GM21360 (cell line): Measurements from ENCODE around the gene RNF187.
A peak's percentile ranks its signal among the peaks of the same experiment; 100 is the strongest.
"Not testable (repeated sequence)": the region's sequence is repeated elsewhere in the genome, so short reads cannot be mapped to it uniquely, and the experiment has no call there.

ENCODE experiments used
- ATAC-seq: cut with Tn5 transposase; IDR thresholded peaks from one replicate; pipeline ENCODE4 v1.9.1; 2021; ENCODE audit warnings: mild to moderate bottlenecking, moderate library complexity; ENCODE audit not compliant: unreplicated experiment

RNF187 gene

DNA sequence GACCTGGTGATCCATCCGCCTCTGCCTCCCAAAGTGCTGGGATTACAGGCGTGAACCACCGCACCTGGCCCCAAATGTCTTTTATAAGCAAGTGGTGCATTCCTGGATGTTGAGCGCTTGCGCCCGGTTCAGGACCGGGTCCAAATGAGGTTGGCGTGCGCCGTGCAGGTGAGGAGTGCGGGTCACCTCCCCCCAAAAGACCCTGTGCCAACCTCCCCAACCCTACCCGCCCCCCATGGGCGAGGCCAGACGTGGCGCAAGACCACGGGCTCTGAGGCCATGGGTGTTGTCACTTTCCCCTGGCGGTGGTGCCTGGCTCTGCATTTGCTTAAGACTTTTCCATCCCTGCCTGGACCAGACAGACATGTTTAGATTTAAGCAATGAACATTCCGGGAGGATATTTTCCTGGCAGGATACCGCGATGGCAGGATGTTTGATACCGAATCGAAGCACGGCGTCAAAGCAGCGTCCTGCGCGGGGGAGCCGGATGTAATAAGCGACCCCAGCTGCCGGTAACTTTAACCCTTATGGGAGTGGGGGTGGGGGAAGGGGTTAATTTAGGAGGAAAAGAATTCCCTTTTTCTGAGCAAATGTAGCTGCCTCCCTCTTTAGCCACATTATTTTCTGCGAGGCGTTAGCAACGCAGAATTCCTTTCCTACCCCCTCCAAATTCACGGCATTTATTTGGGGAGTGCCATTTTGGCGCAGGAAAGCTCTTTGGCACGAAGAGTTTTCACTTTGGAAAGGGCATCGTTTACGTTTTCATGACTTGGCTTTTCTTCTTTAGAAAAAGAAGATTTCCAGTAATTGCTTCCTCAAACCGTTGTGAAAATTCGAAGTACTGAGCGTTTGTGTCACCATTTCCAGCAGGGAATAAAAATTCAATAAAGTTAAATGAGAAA, 27.8 kb upstream of the RNF187 start:
- ATAC-seq, result no peak

DNA sequence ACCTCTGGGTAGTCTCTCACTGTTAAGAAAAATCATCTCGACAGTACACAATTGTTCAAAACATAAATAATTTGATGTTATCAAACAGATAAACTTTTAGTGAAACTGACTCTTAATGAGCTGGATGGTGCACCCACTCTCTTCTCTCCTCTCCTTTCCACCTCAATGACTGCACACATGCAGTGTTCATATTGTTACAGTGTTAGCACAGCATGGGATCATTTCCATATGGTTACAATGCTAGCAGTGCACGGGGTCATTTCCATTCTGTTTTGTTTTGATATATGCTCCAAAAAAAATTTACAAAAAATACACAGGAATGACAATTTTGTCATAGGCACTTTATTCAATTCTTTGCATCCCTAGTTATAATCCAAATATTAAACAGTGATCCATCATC, 26.4 kb upstream of the RNF187 start:
- no peak for ATAC-seq

DNA sequence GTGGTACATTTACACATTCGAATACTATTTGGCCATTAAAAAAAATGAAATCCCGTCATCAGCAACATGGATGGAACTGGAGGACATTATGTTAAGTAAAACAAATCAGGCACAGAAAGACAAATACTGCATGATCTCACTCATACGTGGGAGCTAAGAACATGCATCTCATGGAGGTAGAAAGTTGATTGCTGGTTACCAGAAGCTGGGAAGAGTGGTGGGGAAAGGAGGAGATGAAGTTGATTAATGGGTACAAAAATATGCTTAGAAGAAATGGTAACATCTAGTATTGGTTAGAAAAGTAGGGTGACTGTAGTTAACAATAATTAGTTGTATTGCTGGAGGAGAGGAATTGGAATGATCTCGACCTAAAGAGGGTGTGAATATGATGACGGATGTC, 24.6 kb upstream of the RNF187 start:
- ATAC-seq, result no peak

DNA sequence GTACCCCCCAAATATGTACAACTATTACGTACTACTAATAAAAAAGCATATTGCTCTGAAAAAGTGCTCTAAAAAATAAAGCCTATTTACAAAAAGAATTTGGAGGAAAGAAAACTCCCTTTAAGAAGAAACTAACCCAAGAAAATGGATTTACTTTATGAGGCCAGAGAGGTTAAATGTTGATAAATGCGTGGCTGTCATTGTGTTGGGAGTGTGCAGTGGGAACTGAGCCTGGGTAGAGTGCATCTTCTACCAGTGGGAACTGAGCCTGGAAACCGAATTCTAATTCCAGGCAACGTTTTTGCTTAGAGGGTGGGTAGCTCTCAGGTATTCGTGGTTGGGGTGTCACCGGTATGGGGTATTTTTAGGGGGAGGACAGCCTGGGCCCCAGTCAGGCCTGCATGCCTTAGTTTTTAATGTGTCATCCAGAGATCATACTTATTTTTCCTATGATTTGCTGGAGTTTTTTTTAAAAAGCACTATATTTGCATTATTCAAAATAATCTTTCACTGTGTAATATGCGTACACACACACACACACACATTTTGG, 24.1 kb upstream of the RNF187 start:
- no peak for ATAC-seq

DNA sequence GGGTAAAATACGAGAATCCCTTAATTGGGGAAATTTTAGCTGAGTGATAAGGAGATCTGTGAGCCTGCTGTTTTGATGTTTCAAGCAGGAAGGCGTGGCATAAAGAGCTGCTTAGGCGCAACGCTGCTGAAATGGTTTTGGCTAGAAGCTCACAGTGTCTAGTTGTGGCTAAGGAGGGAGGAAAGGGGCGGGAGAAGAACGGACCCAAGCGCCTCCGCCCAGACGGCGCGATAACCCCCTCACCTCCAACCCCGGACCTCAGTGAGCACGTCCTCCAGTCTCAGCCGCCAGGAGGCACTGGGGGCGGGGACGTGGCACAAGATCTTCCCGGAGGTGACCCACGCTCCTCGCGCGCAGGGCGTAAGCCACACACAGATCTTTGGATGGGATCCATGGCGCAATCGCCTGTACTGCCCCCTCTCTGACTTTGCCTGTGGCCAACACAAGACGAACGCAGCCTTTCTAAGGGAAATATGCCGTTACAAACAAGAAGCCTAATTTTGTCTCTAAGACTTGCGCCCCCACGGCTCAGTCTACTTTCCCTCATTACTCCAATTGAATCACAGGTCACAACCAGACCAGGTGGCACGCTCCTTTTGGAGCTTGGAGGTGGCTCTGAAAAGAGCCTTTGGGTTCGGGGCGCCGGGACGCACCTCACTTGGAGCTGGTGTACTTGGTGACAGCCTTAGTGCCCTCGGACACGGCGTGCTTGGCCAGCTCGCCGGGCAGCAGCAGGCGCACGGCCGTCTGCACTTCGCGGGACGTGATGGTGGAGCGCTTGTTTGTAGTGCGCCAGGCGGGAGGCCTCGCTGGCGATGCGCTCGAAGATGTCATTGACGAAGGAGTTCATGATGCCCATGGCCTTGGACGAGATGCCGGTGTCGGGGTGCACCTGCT, 23.4 kb upstream of the RNF187 start:
- peak; percentile 48 for ATAC-seq

DNA sequence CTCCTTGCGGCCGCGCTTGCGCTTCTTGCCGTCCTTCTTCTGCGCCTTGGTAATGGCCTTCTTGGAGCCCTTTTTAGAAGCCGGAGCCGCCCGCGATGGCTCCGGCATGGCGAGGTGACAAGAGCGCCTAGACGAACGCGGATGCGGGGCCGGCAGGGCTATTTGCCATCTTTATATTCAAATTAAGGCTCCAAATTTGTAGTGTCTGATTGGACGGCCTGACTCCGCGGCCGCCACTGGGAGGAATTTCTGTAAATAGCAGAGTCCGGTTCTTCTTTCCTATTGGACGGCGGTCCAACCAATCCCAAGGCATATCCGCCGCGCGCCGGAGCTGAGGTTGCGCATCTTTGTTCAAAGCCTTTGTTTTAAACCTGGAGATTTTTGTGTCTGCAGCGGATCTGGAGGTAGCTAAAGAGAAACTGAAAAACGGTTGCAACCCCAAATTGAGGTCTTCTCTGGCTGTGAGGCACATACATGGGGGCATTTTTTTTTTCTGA, 22.6 kb upstream of the RNF187 start:
- ATAC-seq, result peak; percentile 76

DNA sequence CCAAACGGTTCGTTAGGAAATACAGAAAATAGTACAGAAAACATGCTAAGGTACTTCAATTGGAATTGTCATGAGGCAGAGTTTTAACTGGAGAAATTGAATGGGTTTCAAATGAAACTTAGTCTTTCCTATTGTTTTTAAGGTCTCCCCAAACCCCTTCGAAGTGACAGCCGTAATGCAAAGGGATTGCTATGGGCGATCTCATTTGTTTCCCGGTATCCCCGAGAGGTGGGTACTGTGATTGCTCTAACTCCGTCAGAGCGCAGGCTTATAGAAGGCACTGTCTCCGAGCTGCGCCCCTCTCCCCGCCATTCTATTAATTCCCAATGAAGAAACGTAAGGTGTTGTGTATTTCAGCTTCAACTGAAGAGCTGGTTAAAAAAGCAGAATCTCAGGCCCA, 22.0 kb upstream of the RNF187 start:
- no peak for ATAC-seq

DNA sequence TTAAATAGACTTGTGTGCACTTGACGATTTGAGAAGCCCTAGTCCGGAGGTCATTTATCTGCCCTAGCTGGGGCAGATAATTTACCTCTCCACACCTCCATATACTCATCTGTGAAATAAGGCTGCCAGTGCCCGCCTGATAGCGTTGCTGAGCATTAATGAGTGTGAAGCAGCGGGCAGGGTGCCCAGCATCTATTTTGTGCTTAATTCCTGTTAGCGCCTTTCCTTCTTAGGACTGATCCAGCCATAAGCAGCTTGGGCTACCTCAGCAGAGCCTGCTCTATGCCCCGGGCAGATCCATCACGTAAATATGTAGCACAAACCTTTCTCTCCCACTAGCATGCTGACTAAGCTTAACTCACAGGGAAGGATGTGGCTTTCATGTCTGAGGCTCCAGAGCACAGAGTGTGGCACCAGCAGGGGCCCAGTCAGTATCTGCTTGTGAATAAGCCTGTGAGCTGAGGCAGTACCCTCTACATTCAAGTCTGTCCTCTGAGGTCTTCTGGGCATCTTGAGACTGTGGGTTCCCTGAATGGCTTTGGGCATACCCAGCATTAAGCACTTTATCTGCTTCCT, 21.5 kb upstream of the RNF187 start:
- ATAC-seq, result no peak

DNA sequence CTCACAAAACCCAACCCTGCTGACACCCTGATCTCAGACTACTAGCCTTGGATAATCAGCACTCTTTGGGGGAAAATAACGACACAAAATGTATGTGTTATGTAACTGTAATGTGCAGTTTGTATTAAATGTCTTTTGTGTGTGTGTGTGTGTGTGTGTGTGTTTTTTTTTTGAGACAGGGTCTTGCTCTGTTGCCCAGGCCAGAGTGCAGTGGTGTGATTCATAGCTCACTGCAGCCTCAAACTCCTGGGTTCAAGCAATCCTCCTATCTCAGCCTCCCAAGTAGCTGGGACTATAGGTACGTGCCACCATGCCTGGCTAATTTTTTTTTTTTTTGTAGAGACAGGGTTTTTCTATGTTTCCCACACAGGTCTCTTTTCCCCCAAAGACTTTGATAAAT, 19.0 kb upstream of the RNF187 start:
- not testable (repeated sequence) for ATAC-seq

DNA sequence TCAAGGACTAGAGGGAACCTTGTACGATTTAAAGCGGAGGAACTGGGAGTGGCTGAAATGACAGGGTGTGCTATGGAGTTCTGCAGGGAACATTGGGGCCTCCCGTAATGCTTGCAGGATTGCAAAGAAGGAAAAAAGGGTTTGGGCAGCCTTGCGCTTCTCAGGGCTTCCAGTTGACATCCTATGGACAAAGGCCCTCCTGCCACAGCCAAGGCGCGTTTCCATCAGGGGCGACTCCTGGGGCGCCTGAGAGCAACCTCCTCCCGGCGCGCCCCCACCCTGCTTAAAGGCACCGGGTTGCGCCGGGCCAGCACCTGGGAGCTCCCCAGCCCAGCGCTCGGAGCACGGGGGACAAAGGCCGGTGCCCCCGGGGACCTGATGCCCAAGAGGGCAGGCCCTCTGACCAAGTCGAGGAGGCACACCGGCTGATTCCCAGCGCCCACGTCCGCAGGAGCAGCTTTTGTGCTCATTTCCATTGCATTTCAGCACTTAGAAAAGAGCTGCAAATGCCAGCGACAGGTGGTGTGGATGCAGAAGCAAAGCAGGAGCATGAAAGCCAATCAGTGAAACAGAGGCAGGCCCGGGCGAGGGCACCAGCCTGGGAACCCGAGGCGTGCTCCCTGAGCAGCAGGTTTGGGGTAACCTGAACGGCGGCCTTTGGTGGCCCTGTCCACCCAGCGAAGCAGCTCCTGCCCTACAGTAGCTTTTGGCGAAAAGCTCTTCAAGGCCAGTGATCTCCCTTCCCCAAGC, 17.6 kb upstream of the RNF187 start:
- no peak for ATAC-seq

DNA sequence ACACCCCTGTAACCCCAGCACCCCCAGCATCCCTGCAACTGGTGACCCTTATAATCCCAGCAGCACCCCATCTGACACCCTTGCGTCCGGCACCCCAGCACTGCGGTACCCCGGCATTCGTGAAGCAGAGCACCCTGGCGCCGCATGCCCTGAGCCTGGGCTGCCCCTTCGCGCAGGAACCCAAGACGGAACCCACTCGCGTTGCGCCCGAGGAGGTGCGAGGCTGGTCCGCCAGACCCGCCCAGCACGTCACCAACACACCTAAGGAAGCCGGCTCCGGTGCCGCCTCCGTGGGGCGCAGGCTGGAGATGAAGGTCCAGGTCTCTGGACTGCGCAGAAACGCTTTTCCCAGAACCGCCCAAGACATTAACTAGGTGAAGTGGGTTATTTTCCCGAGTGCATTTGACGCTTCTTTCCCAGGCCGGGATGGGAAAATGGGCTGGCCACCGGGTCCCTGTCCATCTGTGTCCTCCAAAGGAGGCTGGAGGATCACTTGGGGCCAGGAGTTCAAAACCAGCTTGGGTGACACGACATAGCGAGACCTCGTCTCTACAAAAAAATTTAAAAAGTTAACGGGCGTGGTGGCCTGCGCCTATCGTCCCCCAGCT, 15.9 kb upstream of the RNF187 start:
- ATAC-seq, result no peak

DNA sequence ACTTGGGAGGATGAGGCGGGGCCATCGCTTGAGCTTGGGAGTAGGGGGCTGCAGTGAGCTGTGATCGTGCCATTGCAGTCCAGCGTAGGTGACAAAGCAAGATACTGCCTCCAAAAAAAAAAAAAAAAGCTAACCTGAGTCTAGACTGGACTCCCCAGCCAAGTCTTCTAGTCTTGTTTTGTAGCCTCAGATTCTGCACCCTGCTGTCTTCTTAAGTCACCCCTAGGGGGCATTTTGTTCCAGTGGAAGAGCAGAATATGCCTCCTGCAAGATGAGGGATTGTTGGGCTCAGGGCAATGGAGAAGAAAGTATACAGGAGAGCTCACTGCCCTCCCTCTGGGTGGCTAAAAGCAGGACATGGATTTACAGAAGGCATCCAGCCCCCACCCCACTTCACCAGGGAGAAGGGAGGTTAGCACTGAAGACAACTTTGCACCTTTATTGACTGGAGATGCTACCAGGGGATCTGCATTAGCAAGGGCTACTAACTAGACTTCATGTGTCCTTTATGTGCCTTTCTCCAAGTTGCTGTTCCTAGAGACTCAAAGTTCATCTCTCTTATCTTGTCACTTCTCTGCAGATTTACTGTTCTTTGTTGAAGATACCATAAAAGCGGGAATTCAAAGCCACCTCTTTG, 15.3 kb upstream of the RNF187 start:
- no peak for ATAC-seq

DNA sequence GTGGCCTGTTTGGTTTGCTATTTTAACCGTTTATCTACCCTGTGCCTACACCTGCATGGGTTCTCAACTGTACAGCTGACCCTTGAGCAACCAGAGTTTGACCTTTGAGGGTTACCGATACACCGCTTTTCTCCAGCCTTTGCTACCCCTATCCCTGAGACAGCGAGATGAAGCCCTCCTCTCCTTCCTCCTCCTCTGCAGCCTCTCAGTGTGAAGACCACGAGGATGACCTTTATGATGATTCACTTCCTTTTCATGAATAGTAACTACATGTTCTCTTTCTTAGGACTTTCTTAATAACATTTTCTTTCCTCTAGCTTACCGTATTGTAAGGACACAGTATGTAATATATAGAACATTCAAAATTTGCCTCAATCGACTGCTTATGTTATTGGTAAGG, 14.5 kb upstream of the RNF187 start:
- ATAC-seq, result no peak

DNA sequence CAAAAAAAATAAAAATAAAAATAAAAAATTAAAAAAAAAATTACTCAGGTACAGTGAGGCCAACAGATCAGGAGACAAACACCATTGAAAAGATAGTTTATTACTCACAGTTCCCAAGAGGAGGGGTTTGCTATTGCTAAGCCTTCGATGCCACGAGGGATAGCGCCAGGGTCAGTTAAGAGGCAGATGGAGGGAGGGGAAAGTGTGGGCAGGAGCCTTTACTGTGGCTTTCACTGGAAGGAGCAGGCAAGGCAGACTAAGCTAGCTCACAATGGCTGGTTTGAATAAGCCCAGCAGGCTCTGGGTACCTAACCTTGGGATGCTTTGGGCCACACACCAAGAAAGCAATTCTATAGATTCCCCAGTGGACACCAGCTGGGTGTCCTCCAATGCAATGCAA, 12.7 kb upstream of the RNF187 start:
- no peak for ATAC-seq

DNA sequence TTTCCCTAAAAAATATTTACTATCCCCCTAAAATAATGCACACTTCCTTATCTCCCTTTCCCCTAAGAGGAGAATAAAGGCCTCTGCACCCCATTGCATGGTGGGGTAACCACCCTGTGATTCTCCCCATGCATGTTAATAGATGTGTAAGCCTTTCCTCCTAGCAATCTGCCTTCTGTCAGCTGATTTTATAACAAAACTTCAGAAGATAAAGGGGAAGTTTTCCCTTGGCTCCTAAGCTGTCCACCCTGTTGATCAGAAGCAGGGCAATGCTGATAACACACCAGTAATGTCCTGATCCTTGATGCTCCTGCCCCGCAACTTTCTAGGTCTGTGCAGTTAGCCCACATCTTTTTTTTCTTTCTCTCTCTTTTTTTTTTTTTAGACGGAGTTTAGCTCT, 11.4 kb upstream of the RNF187 start:
- ATAC-seq, result no peak

DNA sequence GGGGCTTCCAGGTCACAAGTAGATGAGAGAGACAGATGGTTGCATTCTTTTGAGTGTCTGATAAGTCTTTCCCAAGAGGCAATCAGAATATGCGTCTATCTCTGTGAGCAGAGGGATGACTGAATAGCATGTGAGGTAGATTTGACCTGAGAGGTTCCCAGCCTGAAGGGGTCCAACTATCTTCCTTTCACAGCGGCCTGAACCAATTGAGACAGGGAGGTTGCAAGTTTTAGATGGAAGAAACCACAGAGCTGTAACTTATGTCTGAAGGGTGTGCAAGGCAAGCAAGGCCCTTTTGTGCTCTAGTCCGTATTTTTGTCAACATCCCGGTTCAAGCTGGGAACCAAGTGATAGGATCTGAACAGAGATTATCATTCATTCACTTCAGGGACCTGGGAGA, 9.9 kb upstream of the RNF187 start:
- ATAC-seq, result no peak

DNA sequence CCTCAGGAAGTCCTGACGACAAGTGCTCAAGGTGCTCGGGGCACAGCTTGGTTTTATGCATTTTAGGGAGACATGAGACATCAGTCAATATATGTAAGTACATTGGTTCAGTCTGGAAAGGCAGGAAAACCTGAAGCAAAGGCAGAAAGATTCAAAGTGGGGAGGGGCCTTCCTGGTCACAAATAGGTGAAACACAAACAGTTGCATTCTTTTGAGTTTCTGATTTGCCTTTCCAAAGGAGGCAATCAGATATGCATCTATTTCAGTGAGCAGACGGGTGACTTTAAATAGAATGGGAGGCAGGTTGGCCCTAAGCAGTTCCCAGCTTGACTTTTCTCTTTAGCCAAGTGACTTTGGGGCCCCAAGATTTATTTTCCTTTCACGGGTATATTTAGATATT, 8.9 kb upstream of the RNF187 start:
- ATAC-seq, result no peak

DNA sequence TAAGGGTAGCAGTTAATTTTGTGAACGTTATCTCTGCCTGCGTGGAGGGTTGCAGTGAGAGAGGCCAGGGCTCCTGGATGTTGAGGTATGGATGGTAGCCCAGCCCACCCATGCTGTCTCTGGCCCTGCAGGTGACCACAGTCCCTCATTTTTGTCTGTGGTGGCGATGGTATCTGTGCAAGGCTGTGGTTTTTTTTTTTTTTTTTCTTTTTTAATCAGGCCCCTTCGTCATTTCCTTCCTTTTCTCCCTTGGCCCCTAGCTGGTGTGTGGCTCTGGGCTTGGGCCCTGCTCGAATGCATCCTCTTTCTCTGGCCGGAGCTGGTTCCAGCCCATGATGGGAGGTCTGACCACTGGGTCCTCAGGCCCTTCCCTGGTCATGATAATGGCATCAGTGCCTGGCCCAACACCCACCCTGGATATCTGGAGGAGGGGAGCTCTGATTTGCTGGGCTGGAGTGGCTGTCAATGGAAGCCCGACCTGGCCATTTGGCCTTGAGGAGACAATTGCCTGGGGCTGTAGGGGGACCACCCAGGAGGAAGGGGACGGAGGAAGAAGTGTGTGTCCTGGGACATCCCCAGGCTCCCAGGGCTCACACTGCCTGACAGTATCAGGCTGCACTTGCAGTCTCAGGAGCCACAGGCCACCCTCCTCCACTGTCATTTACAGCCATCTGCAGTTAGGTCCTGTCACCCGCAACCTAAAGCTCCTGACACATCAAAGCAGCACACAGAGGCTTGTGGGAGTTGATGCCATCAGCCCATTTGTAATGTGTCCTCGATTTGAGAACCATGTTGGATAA, 8.1 kb upstream of the RNF187 start:
- ATAC-seq, result peak; percentile 46

DNA sequence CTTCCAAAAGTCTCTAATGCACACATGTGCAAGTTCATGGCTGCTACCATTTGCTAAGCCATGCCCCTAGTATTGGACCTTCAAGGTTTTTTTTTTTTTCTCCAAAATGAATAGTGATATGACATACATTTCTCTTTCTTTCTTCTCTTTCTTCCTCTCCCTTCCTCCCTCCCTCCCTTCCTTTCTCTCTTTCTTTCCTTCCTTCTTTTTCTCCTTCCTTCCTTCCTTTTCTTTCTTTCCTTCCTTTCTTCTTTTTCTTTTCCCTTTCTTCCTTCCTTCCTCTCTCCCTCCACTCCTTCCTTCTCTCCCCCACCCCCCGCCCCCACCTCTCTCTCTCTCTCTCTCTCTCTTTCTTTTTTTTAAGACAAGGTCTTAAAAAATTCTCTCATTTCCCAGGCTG, 3.4 kb upstream of the RNF187 start:
- no peak for ATAC-seq
